ENCODE data around the gene GABRD. TPM values are rescaled to one million over a fixed set of nuclear protein-coding genes. Genes with fewer than 3 reads are reported as not detected.

Gene GABRD
- total RNA-seq, 2 donors from 2014 or later, result not detected

- peaks cover 2% of the 10 kb centered on the region for H3K27me3 Mint-ChIP-seq (ENCODE audit: insufficient read depth)
- H3K4me3 Mint-ChIP-seq, result no peak overlapping the region
- Histone ChIP-seq H3K27me3 (ENCODE audit: control insufficient read depth, insufficient read depth, low read length, poor library complexity, severe bottlenecking) (peaks cover 6% of the 10 kb centered on the region), H3K4me1 (ENCODE audit: control insufficient read depth, insufficient read depth, low read length) (no peaks in the 10 kb centered on the region), H3K9me3 (ENCODE audit: control insufficient read depth, low read length) (no peaks in the 10 kb centered on the region), H3K9ac (ENCODE audit: extremely low read depth, low read length, poor library complexity, severe bottlenecking) (no peak overlapping the region), H3K27ac (ENCODE audit: low read depth, low read length) (no peak overlapping the region), H3K4me3 (ENCODE audit: low read length) (no peak overlapping the region), H3K36me3 (ENCODE audit: control insufficient read depth, insufficient read depth, low read length) (no peaks in the 10 kb centered on the region)
- no peak for TF ChIP-seq CTCF (conservative IDR thresholded peaks at IDR 0.05)
- no peaks in the 10 kb centered on the region for H3K36me3 Mint-ChIP-seq (ENCODE audit: low read depth)
- H3K27ac Mint-ChIP-seq, result no peak overlapping the region
- WGBS, 2 experiments (ENCODE audit: insufficient coverage in 1 of 2, insufficient read length in 1 of 2), result 93 to 97% methylated on average over 7 of the region's 7 CpGs
- DNase-seq, result no peak
- no peaks in the 10 kb centered on the region for H3K4me1 Mint-ChIP-seq
- H3K9me3 Mint-ChIP-seq, result peaks cover 2% of the 10 kb centered on the region
Measured at GRCh38 chr1:2000432-2000831, 18.7 kb upstream of the GABRD start.

GRCh38 chr1:2000850-2001249 lies 18.3 kb upstream of the GABRD start:
- Histone ChIP-seq H3K27ac (ENCODE audit: low read depth, low read length) (no peak overlapping the region), H3K27me3 (ENCODE audit: control insufficient read depth, insufficient read depth, low read length, poor library complexity, severe bottlenecking) (peaks cover 6% of the 10 kb centered on the region), H3K36me3 (ENCODE audit: control insufficient read depth, insufficient read depth, low read length) (no peaks in the 10 kb centered on the region), H3K9me3 (ENCODE audit: control insufficient read depth, low read length) (no peaks in the 10 kb centered on the region), H3K4me3 (ENCODE audit: low read length) (no peak overlapping the region), H3K9ac (ENCODE audit: extremely low read depth, low read length, poor library complexity, severe bottlenecking) (no peak overlapping the region), H3K4me1 (ENCODE audit: control insufficient read depth, insufficient read depth, low read length) (no peaks in the 10 kb centered on the region)
- peaks cover 2% of the 10 kb centered on the region for H3K9me3 Mint-ChIP-seq
- no peak overlapping the region for H3K27ac Mint-ChIP-seq
- 86 to 93% methylated on average over 5 to 9 of the region's 9 CpGs for WGBS, 2 experiments (ENCODE audit: insufficient coverage in 1 of 2, insufficient read length in 1 of 2)
- H3K36me3 Mint-ChIP-seq (ENCODE audit: low read depth), result no peaks in the 10 kb centered on the region
- DNase-seq, result no peak
- no peaks in the 10 kb centered on the region for H3K4me1 Mint-ChIP-seq
- H3K4me3 Mint-ChIP-seq, result no peak overlapping the region
- TF ChIP-seq CTCF (conservative IDR thresholded peaks at IDR 0.05), result no peak
- peaks cover 2% of the 10 kb centered on the region for H3K27me3 Mint-ChIP-seq (ENCODE audit: insufficient read depth)

- no peak for DNase-seq
- H3K4me3 Mint-ChIP-seq, result no peak overlapping the region
Measured at GRCh38 chr1:2001773-2002411, 17.3 kb upstream of the GABRD start.

More at GRCh38 chr1:2001773-2002411, 17.3 kb upstream of the GABRD start:
- Mint-ChIP-seq H3K27me3 (ENCODE audit: insufficient read depth) (peaks cover 2% of the 10 kb centered on the region), H3K9me3 (peaks cover 2% of the 10 kb centered on the region), H3K27ac (no peak overlapping the region), H3K36me3 (ENCODE audit: low read depth) (no peaks in the 10 kb centered on the region), H3K4me1 (no peaks in the 10 kb centered on the region)
- no peaks in the 10 kb centered on the region for H3K4me1 ChIP-seq (ENCODE audit: control insufficient read depth, insufficient read depth, low read length)
- TF ChIP-seq CTCF (conservative IDR thresholded peaks at IDR 0.05), result no peak
- WGBS, 2 experiments (ENCODE audit: insufficient coverage in 1 of 2, insufficient read length in 1 of 2), result 92 to 97% methylated on average over 11 to 13 of the region's 13 CpGs
- H3K36me3 ChIP-seq (ENCODE audit: control insufficient read depth, insufficient read depth, low read length), result no peaks in the 10 kb centered on the region
- no peaks in the 10 kb centered on the region for H3K9me3 ChIP-seq (ENCODE audit: control insufficient read depth, low read length)
- no peak overlapping the region for H3K9ac ChIP-seq (ENCODE audit: extremely low read depth, low read length, poor library complexity, severe bottlenecking)
- H3K27me3 ChIP-seq (ENCODE audit: control insufficient read depth, insufficient read depth, low read length, poor library complexity, severe bottlenecking), result peaks cover 6% of the 10 kb centered on the region
- H3K4me3 ChIP-seq (ENCODE audit: low read length), result no peak overlapping the region
- no peak overlapping the region for H3K27ac ChIP-seq (ENCODE audit: low read depth, low read length)

All from endodermal cell (in vitro differentiated cells).